Prostate gland (tissue), 2 donors: ENCODE data around the gene OR6B2.

Experiments
- POLR2A ChIP-seq: fragments of 450-650 bp; IDR thresholded peaks from one replicate; pipeline ENCODE4 v1.6.1; 2016; ENCODE audit warnings: antibody characterized with exemption, mild to moderate bottlenecking
- POLR2AphosphoS5 ChIP-seq: sonication (generic); formaldehyde crosslinking; IDR thresholded peaks from one replicate; pipeline ENCODE4 v1.6.1; 2017; ENCODE audit warnings: antibody characterized with exemption
- TF ChIP-seq, protein P1 (sequence below), 4 experiments: fragments of 200-600 bp in 2 of 4; fragments of 450-650 bp in 2 of 4; sonication (generic) in 2 of 4; IDR thresholded peaks; 1 replicate in 3 of 4; 2 replicates in 1 of 4; pipeline ENCODE4 v1.5.1; 2016 to 2019; ENCODE audit warnings: antibody characterized with exemption in 4 of 4, mild to moderate bottlenecking in 2 of 4, moderate library complexity in 2 of 4

- TF ChIP-seq, protein P1, sequence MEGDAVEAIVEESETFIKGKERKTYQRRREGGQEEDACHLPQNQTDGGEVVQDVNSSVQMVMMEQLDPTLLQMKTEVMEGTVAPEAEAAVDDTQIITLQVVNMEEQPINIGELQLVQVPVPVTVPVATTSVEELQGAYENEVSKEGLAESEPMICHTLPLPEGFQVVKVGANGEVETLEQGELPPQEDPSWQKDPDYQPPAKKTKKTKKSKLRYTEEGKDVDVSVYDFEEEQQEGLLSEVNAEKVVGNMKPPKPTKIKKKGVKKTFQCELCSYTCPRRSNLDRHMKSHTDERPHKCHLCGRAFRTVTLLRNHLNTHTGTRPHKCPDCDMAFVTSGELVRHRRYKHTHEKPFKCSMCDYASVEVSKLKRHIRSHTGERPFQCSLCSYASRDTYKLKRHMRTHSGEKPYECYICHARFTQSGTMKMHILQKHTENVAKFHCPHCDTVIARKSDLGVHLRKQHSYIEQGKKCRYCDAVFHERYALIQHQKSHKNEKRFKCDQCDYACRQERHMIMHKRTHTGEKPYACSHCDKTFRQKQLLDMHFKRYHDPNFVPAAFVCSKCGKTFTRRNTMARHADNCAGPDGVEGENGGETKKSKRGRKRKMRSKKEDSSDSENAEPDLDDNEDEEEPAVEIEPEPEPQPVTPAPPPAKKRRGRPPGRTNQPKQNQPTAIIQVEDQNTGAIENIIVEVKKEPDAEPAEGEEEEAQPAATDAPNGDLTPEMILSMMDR (IDR thresholded peaks at IDR 0.05) = no peak
- no peak for TF ChIP-seq POLR2AphosphoS5
- TF ChIP-seq POLR2A = no peak
These were observed 22.3 kb upstream of the OR6B2 start for GRCh38 chr2:240052524-240052923.
